NCI-H2107 treated with DMSO at 0.1 percent for 48 hours (cell line): ENCODE measurements around the gene C11orf54.
"Not testable (repeated sequence)": the region's sequence is repeated elsewhere in the genome, so short reads cannot be mapped to it uniquely, and the experiment has no call there.

ENCODE experiments used
- DNase-seq: peaks from one replicate; lab custom pipeline; 2025; ENCODE audit not compliant: unreplicated experiment; lab: John Stamatoyannopoulos, UW

Gene C11orf54

DNA sequence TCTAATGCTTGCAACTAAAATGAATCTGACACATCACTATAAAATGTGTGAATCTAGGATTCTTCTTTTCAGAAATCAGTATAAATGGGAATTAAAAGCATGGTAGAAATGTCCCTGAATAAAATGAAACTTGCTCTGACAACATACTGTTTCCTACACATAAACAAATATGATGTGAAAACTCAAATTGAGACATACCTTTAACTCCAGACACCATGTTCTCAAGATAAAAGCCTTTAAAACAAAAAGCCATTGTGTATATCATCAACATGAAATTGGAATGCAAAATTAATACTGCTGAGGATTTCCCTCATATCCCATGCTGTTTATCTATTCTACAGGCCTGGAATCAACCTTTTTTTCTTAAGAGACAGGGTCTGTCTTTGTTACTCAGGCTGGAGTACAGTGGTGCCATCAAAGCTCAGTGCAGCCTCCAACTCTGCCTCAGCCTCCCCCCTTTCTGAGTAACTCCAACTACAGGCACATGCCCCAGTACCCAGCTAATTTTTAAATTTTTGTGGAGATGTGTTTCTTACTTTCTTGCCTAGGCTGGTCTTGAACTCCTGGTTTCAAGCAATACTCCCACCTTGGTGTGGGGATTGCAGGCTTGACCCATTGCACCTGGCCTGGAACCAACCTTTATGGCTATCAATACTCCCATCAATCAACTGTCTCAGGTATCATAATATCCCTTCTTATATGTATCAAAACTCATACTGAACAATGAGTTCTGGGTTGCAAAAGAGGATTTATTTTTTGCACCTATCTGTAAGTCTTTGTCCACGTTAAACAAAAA is 6.8 kb upstream of the C11orf54 start:
- no peak for DNase-seq

DNA sequence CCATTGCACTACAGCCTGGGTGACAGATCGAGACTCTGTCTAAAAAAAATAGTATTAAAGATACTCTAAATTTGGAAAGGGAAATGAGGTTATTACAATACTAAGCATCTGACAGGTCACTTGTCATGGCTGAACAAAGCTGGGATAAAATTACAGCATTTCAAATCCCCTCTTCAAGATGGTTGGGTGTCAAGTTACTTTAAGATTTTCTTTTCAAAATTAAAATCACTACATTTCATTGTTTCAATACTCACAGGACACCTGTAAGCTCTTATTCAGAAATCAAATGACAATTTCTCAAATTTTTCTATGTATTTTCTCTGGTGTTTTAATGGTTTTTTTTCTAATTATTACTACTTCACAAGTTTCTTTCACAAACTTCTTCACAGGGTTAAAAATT is 5.8 kb upstream of the C11orf54 start:
- DNase-seq, result peak; percentile 29

GRCh38 chr11:93736129-93736528 is 5.3 kb upstream of the C11orf54 start:
- no peak for DNase-seq

- DNase-seq, result no peak
Observed at GRCh38 chr11:93737904-93738612, 3.4 kb upstream of the C11orf54 start.

GRCh38 chr11:93738647-93739081 is 2.8 kb upstream of the C11orf54 start:
- no peak for DNase-seq

DNA sequence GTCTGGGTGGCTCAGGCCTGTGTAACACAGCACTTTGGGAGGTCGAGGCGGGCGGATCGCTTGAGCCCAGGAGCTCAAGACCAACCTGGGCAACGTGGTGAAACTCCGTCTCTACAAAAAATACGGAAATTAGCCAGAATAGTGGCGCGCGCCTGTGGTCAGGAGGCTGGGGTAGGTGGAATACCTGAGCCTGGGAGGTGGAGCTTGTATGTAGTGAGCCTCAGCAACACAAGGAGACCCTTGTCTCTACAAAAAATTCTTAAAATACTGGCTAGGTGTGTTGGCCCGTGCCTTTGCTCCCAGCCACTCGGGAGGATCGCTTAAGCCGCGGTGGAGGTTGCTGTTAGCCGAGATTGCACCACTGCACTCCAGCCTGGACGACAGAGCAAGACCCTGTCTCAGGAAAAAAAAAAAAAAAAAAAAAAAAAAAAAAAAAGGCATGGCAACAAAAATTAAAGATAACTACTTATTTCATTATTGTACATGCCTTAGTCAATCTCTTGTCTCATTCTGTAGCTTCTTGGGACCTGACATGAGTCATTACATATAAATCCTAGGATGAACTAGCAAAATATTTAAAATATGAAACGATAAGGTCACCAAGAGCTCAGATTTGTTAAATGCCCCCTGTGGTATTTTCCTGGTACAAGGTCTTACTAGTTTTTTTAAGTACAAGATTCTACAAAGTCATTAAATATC is 1.3 kb upstream of the C11orf54 start:
- no peak for DNase-seq

DNA sequence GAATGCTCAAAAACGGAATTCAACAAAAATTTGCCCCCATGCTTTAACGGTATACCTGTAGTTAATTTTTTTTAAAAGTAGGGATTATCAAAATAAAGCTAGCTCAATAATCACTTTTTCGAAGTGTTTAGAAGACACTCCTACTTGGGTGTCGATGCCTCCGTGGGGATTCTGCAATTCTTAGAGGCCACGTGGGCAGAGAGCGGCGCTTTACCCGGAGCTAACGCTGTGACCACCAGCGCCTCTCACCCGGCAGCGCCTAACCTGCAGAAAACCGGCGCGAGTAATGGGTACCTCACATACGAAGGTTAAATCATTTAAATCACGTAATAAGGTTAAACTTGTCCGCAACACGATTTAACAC is 760 bp upstream of the C11orf54 start:
- DNase-seq, result no peak

- no peak for DNase-seq
Observed at GRCh38 chr11:93741882-93742226, 382 bp downstream of the C11orf54 start.

DNA sequence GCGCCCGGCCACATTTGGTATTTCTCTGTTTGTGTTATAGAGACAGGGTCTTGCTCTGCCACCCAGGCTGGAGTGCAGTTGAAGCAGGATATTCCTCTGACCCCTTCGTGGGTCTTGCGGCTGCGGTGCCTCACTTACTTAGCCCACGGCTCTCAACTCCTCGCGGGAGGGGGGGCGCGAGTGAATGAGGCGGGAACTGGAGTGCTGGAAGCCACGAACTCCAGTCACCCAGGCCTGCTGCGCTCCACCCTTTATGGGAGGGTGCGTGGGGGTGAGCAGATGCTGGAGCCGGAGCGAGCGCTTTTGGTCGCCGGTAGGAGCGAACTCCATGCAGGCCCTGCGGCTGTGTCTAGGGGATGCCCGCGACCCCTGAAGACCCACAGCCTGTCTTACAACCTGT is 1.8 kb downstream of the C11orf54 start:
- DNase-seq, result no peak

DNA sequence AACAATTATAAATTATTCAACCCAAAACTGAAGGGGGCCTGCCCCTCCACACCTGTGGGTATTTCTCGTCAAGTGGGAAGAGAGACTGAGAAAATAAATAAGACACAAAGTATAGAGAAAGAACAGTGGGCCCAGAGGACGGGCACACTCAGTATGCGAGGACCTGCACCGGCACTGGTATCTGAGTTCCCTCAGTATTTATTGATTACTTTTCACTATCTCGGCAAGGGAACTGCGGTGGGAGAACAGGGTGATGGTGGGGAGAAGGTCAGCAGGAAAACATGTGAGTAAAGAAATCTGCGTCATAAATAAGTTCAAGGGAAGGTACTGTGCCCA is 3.2 kb downstream of the C11orf54 start:
- no peak for DNase-seq

GRCh38 chr11:93745005-93745755 is 3.7 kb downstream of the C11orf54 start:
- DNase-seq, result not testable (repeated sequence)

- DNase-seq, result no peak
Observed at GRCh38 chr11:93746101-93746500, 4.6 kb downstream of the C11orf54 start.

DNA sequence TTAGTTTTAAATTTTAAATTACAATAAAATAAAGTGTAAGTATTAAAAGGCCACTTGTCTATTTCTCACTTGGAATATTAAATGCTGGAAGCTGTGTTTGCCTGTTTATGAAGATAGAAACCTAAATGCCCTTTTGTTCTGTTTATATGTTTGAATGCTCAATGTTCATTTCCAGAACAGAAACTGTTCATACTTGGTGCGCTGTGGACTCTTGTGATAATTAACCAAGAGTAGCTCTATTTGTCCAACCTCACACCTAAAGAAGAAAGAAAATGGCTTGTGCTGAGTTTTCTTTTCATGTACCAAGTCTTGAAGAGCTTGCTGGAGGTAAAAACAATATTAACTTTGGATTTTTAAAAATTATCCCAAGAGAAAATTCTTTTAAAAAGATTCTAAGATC is 5.7 kb downstream of the C11orf54 start:
- DNase-seq, result no peak

- no peak for DNase-seq
Observed at GRCh38 chr11:93751001-93751400, 9.5 kb downstream of the C11orf54 start.

- DNase-seq, result no peak
Observed at GRCh38 chr11:93753241-93753640, 11.8 kb downstream of the C11orf54 start.

GRCh38 chr11:93756748-93757147 is 15.3 kb downstream of the C11orf54 start:
- no peak for DNase-seq

DNA sequence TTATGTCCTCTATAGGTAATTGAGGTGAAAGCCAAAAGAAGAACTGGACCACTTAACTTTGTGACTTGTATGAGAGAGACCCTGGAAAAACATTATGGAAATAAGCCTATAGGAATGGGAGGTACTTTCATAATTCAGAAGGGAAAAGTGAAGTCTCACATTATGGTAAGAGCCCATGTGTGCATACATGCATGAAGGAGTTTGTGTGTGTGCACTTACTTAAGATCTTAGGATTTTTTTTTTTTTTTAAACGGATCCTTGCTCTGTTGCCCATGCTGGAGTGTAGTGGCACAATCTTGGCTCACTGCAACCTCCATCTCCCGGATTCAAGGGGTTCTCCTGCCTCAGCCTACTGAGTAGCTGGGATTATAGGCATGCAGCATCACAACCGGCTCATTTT is 15.8 kb downstream of the C11orf54 start:
- no peak for DNase-seq

DNA sequence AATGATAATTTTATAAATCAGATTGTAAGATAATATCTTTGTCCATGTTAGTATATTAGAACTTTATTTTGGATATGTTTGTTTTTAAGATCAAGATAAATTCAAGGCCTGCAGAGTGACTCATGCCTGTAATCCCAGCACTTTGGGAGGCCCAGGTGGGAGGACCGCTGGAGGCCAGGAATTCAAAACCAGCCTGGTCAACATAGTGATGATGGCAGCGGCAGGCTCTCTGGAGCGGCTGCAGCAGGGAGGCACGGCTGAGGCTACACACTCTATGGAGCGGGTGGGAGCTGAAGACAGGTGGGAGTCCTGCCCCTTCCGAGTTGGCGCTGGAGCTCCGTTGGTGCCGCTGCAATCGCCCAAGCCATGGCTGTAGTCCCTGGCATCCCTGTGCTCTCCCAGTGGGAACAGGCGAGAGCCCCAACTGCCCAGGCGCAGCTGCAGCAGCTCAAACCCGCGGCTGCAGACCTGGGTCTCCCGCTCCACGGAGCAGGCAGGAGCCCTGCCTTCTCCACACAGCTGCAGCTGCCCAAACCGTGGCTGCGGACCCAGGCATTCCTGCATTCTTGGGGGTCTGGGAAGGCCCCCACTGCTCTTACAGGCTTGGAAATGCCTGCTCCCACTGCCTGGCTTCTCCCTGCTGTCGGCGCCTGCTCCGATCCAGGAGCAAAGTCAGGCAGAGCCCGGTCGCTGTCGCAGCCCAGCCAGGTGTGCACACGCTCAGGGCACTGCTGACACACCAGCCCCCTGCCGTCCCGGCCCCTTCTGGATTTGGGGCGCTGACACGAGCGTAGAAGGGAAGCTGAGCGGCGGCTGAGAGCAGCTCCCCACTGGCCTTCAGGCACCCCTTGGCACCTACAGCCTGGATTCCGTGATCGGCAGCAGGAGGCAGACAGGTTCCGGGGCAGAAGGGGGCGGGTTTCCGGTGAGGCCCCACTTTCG is 16.7 kb downstream of the C11orf54 start:
- no peak for DNase-seq

DNA sequence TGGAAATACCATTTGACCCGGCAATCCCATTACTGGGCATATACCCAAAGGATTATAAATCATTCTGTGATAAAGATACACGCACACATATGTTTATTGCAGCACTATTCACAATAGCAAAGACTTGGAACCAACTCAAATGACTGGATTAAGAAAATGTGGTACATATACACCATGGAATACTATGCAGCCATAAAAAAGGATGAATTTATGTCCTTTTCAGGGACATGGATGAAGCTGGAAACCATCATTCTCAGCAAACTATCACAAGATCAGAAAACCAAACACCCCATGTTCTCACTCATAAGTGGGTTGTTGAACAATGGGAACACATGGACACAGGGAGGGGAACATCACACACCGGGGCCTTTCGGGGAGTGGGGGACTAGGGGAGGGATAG is 17.7 kb downstream of the C11orf54 start:
- not testable (repeated sequence) for DNase-seq

DNA sequence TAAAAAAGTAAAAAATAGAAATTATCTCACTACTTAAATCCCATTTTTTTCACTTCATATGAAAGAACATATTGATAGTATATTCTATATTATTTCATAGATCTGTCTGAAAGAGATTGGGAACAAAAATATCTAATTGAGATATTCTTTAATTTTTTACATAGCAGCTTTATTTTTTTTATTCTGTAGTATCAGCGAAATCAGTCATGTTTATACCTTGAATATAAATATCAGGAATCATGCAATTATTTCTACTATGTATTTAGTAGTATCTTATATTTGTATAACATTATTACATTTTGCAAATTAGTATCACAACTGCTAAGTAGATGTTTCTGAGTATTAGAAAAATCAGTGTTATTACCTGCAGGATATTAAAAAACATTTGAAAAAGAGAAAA is 20.4 kb downstream of the C11orf54 start:
- DNase-seq, result no peak
